GM13977 (cell line): ENCODE measurements around the gene PDHX.
"Not testable (repeated sequence)": the region's sequence is repeated elsewhere in the genome, so short reads cannot be mapped to it uniquely, and the experiment has no call there.

Experiments used
- DNase-seq: peaks from one replicate; pipeline ENCODE4 v3.0.0; 2012; ENCODE audit warnings: low spot score
- CTCF ChIP-seq: IDR thresholded peaks from 2 replicates; pipeline ENCODE4 v1.5.1; 2012; ENCODE audit warnings: mild to moderate bottlenecking, control low read depth; ENCODE audit not compliant: insufficient read depth; ENCODE audit errors: extremely low read depth, missing control alignments
- in situ Hi-C: fragments of 300-500 bp; cut with MboI; formaldehyde crosslinking; loops from one replicate; pipeline ENCODE4 v1.12.0; 2022; ENCODE audit warnings: low sequenced_read_pairs, low pct_unique_long_range_greater_than_20kb, mixed read lengths, inconsistent platforms; ENCODE audit not compliant: unreplicated experiment

Gene PDHX

GRCh38 chr11:34909415-34909814, 7.0 kb upstream of the PDHX start:
- DNase-seq, result no peak
- in situ Hi-C loops, result no loop called here
- no peak for TF ChIP-seq CTCF

- no peak for DNase-seq
- in situ Hi-C loops, result no loop called here
- no peak for TF ChIP-seq CTCF
These were observed 6.5 kb upstream of the PDHX start for GRCh38 chr11:34909955-34910354.

DNA sequence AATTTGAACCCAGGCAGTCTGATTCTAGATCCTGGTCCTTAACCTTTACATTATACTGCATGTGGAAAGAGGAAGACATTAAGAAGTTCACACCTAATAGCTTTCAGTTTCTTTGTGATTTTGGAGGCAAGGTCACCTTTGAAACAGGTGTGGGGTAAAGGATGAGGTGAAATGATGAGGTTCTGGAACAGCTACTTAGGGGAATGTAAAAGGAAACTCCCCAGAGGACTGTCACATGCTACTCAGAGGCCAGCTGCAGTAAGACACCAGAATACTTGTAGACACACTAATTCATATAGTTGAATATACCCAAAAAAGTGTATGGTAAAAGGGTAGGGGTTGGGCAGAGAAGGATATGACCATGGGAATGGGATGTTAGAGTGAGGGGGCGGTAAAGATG, 5.6 kb upstream of the PDHX start:
- DNase-seq, result no peak
- in situ Hi-C loops, result no loop called here
- no peak for TF ChIP-seq CTCF

GRCh38 chr11:34911676-34912075, 4.7 kb upstream of the PDHX start:
- no peak for DNase-seq
- TF ChIP-seq CTCF, result no peak
- in situ Hi-C loops, result no loop called here

GRCh38 chr11:34913556-34913955, 2.9 kb upstream of the PDHX start:
- DNase-seq, in situ Hi-C loops: not testable (repeated sequence)

- in situ Hi-C loops, result no loop called here
- TF ChIP-seq CTCF, result no peak
- DNase-seq, result no peak
These were observed 1.0 kb upstream of the PDHX start for GRCh38 chr11:34915136-34916014.
